Lung (tissue), 12 donors: ENCODE results near the gene ARHGEF28. TPM values are rescaled to one million over a fixed set of nuclear protein-coding genes. Genes with fewer than 3 reads are reported as not detected.

Experiments
- ATAC-seq: fragments of 200-7000 bp; cut with Tn5 transposase; one replicate; pipeline ENCODE4 v1.9.1; 2020; ENCODE audit warnings: moderate number of reproducible peaks; ENCODE audit not compliant: insufficient read depth, low FRiP score
- DNase-seq, 3 donors: peaks; one replicate each; pipeline ENCODE4 v3.0.0-alpha.2; 2013 to 2017
- H3K27ac ChIP-seq, 2 donors: one replicate each; pipeline ENCODE4 v1.5.1; 2013; ENCODE audit warnings: mild to moderate bottlenecking in 2 of 2, moderate library complexity in 2 of 2, control low read depth in 1 of 2, inconsistent platforms in 1 of 2, low read depth in 1 of 2, low read length in 1 of 2
- H3K27me3 ChIP-seq, 3 donors: one replicate each; pipeline ENCODE4 v1.5.1; 2013; ENCODE audit warnings: low read length in 2 of 3; ENCODE audit not compliant: control insufficient read depth in 3 of 3, insufficient read depth in 3 of 3
- H3K36me3 ChIP-seq, 4 donors: one replicate each; pipeline ENCODE4 v1.5.1; 2013; ENCODE audit warnings: low read length in 4 of 4, mild to moderate bottlenecking in 1 of 4, moderate library complexity in 1 of 4; ENCODE audit not compliant: control insufficient read depth in 4 of 4, insufficient read depth in 4 of 4
- H3K4me1 ChIP-seq, 5 donors: one replicate each; pipeline ENCODE4 v1.5.1; 2013; ENCODE audit warnings: low read length in 5 of 5, mild to moderate bottlenecking in 2 of 5, moderate library complexity in 1 of 5; ENCODE audit not compliant: control insufficient read depth in 5 of 5, insufficient read depth in 5 of 5
- H3K4me3 ChIP-seq: one replicate; pipeline ENCODE4 v1.5.1; 2013; ENCODE audit warnings: mild to moderate bottlenecking, control low read depth, moderate library complexity
- H3K9ac ChIP-seq, 2 donors: one replicate each; pipeline ENCODE4 v1.5.1; 2013; ENCODE audit warnings: low read length in 2 of 2, control low read depth in 1 of 2; ENCODE audit not compliant: insufficient read depth in 1 of 2
- H3K9me3 ChIP-seq, 4 donors: one replicate each; pipeline ENCODE4 v1.5.1; 2013; ENCODE audit warnings: low read length in 3 of 4, mild to moderate bottlenecking in 1 of 4, moderate library complexity in 1 of 4; ENCODE audit not compliant: control insufficient read depth in 4 of 4, insufficient read depth in 3 of 4
- WGBS, 2 donors: extraction: QIAGEN DNeasy Blood & Tissue Kit; methylation state at CpG; one replicate each; pipeline ENCODE4 v1.1.7; 2013; 5-methylcytosine and 5-hydroxymethylcytosine counted together
- polyA plus RNA-seq, 2 donors: library from polyadenylated mRNA; stranded (reverse); fragments of 200-250 nt; gene quantifications; one replicate each; pipeline ENCODE4 v1.2.1, GENCODE V29; 2013
- total RNA-seq, 2 donors: library from RNA; depleted of rRNA in 1 of 2; stranded (reverse); fragments of >200 nt in 1 of 2; gene quantifications; one replicate each; pipeline ENCODE4 v1.2.1, GENCODE V29; 2014 to 2021
- TF ChIP-seq, protein P1 (sequence below): IDR thresholded peaks from 2 replicates; pipeline ENCODE4 v1.5.1; 2012; ENCODE audit warnings: mild to moderate bottlenecking; ENCODE audit errors: control extremely low read depth, extremely low read depth
- donor health status: control.
- donor health status: control.
- donor health status: Bipolar disorder and iron deficiency.
- donor health status: healthy.
- donor health status: DM: yes; HTN: yes; CAD: no.

ARHGEF28 gene
- total and polyA plus RNA-seq, 4 donors: 3.0 to 13.0 (median 10.0) TPM

GRCh38 chr5:73835726-73836125 lies 209.7 kb downstream of the ARHGEF28 start:
- TF ChIP-seq, protein P1, sequence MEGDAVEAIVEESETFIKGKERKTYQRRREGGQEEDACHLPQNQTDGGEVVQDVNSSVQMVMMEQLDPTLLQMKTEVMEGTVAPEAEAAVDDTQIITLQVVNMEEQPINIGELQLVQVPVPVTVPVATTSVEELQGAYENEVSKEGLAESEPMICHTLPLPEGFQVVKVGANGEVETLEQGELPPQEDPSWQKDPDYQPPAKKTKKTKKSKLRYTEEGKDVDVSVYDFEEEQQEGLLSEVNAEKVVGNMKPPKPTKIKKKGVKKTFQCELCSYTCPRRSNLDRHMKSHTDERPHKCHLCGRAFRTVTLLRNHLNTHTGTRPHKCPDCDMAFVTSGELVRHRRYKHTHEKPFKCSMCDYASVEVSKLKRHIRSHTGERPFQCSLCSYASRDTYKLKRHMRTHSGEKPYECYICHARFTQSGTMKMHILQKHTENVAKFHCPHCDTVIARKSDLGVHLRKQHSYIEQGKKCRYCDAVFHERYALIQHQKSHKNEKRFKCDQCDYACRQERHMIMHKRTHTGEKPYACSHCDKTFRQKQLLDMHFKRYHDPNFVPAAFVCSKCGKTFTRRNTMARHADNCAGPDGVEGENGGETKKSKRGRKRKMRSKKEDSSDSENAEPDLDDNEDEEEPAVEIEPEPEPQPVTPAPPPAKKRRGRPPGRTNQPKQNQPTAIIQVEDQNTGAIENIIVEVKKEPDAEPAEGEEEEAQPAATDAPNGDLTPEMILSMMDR: no peak
- WGBS, 2 donors: 58 to 63% methylated on average over 2 of the region's 2 CpGs
- ATAC-seq (no peak), DNase-seq (no peak)
- no peaks in the 10 kb centered on the region for H3K36me3 ChIP-seq
- no peak overlapping the region for H3K27ac ChIP-seq
- no peaks in the 10 kb centered on the region for H3K27me3 ChIP-seq
- H3K9me3 ChIP-seq: no peaks in the 10 kb centered on the region
- no peaks in the 10 kb centered on the region for H3K4me1 ChIP-seq
- H3K4me3 ChIP-seq: no peak overlapping the region
- H3K9ac ChIP-seq: no peak overlapping the region

DNA sequence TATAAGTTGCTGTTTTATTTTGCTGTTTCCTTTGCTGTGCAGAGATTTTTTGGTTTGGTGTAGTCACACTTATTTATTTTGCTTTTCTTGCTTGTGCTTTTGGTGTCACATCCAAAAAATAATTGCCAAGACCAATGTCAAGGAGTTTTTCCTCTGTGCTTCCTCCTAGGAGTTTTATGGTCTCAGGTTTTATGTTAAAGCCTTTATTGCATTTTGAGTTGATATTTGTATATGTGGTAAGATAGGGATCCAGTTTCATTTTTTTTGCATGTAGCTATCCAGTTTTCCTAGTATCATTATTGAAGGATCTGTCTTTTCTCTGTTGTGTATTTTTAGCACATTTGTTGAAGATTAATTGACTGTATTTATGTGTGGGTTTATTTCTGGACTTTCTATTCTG lies 210.6 kb downstream of the ARHGEF28 start:
- Histone ChIP-seq H3K9me3 (no peaks in the 10 kb centered on the region), H3K4me1 (no peaks in the 10 kb centered on the region), H3K36me3 (no peaks in the 10 kb centered on the region), H3K27ac (no peak overlapping the region), H3K27me3 (no peaks in the 10 kb centered on the region), H3K9ac (no peak overlapping the region), H3K4me3 (no peak overlapping the region)
- TF ChIP-seq, protein P1: no peak
- DNase-seq (no peak), ATAC-seq (no peak)

DNA sequence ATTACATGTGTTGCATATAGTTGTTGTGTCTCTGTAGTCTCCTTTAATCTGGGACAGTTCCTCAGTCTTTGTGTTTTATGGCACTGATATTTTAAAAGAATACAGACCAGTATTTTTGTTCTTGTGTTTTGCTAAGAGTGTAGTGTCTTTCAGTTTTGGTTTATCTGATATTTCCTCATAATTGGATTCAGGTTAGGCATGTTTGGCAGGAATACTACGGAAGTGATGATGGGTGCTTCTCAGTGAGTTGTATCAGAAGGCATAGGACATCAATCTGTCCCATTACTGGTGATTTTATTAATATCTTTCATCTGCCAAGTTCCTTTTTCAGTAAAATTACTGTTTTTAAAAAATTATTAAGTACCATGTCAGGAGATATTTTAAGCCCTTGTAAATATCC lies 212.9 kb downstream of the ARHGEF28 start:
- H3K36me3 ChIP-seq: no peaks in the 10 kb centered on the region
- H3K27ac ChIP-seq: no peak overlapping the region
- DNase-seq (no peak), ATAC-seq (no peak)
- no peak overlapping the region for H3K9ac ChIP-seq
- WGBS, 2 donors: 73 to 79% methylated on average over 1 of the region's 1 CpG
- H3K4me3 ChIP-seq: no peak overlapping the region
- H3K27me3 ChIP-seq: no peaks in the 10 kb centered on the region
- no peaks in the 10 kb centered on the region for H3K4me1 ChIP-seq
- no peaks in the 10 kb centered on the region for H3K9me3 ChIP-seq
- TF ChIP-seq, protein P1: no peak

DNA sequence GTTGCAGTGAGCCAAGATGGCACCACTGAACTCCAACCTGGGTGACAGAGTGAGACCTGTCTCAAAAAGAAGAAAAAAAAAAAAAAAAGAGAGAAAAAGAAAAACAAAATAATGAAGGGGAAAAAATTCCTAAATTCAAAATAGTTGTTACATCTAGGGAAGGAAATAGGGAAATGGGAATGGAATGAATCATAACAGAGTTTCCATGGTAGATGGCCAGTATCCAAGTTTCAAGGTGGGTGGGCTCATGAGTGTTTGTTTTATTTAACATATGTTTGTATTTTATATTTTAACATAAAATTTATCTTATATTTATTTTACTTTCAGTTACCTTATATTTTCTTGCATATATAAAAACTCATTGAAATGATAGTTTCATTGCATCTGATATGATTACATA lies 215.6 kb downstream of the ARHGEF28 start:
- TF ChIP-seq, protein P1: no peak
- ATAC-seq (no peak), DNase-seq (no peak)
- no peak overlapping the region for H3K27ac ChIP-seq
- H3K27me3 ChIP-seq: no peaks in the 10 kb centered on the region
- H3K9me3 ChIP-seq: no peaks in the 10 kb centered on the region
- H3K9ac ChIP-seq: no peak overlapping the region
- no peak overlapping the region for H3K4me3 ChIP-seq
- H3K4me1 ChIP-seq: no peaks in the 10 kb centered on the region
- no peaks in the 10 kb centered on the region for H3K36me3 ChIP-seq
